Activated CD4-positive, alpha-beta T cell treated with anti-CD3 and anti-CD28 coated beads for 48 hours (primary cell): Measurements from ENCODE around the gene STAT4.
A peak's percentile ranks its signal among the peaks of the same experiment; 100 is the strongest.

Source experiments
- DNase-seq: peaks from one replicate; pipeline ENCODE4 v3.0.0-alpha.2; 2020

The STAT4 gene

DNA sequence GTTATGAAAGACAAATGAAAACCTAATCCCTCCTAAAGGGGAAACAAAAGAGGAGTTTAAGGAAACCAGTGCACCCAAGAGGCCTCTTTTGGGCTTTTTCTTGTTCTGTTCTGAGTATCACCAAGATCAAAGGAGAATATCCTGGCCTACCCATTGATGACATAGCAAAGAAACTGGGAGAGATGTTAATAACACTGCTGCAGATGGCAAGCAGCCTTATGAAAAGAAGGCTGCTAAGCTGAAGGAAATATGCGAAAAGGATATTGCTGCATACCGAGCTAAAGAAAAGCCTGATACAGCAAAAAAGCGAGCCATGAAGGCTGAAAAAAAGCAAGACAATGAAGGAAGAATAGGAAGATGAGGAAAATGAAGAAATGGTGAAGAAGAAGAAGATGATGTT, 23.6 kb upstream of the STAT4 start:
- no peak for DNase-seq

DNA sequence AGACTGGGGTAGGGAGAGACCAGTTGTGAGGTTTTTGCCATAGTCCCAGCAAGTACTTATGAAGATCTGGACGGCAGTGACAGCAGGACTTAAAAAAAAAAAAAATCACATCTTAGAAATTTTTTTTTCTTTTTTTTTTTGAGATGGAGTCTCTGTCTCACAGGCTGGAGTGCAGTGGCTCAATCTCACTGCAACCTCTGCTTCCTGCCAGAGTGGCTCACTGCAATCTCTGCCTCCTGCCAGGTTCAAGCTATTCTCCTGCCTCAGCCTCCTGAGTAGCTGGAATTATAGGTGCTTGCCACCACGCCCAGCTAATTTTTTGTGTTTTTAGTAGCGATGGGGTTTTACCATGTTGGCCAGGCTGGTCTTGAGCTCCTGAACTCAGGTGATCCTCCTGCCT, 22.4 kb upstream of the STAT4 start:
- DNase-seq, result no peak

DNA sequence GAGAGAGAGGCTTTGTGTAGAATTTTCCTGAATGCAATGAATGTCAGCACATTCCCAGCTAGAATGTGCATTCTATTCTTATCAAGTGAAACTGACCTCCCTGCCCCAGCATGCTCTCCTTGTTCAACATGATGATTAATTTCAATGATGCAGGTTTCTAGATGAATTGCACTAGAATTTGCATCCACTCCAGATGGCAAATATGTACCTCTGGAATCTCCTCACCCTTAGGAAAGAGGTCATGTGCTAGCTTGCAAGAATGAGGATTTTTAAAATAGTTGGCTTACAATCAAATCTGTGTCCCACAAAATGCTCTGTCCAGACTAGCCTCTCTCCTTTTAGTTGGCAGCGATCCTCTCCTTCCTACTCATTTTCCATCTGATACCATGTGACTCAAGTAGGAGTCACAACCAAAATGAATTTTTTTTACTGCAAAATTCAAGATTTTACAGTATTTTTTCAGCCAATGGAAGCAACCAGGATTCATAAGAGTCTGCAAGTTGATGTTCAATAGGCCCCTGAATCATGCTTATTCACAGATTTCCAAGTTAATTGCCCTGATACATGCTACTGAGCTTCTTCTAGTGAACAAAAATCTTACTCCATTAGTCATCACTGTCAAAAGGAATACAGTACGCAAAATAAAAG, 21.0 kb upstream of the STAT4 start:
- no peak for DNase-seq

DNA sequence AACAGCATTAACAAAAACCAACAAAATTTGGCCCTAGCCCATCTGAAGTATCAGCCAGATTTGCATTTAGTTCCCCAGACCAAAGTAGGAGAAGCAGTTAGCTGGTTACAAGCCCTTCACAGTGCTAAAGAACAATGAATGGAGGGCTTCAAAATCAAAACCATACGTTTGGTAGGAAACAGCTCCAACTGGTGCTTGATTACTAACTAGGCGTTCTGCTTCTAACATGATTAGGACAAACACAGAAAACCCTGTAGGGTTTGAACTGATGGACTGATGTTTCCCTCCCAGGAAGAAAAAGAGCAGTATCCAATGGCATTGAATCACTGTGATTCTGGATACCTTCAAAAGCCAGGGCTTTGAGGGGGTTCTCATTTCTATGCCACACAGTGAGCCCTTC, 20.5 kb upstream of the STAT4 start:
- no peak for DNase-seq

DNA sequence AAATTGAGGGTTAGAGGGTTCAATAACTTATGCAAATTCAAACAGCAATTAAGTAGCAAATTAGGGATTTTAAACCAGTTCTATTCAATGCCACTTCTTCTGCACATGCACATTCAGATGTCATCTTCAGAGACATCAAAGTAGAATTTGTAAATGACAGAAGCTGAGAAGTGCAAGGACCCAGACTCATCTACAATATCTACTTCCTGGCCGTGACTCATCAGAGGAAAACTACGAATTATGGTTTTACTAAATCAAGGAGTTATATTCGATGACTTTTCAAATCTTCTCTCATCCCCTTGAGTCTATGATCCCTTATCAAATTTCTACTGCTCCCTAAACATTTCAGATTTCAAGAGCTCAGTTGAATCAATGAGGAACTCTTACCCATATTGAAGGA, 20.0 kb upstream of the STAT4 start:
- no peak for DNase-seq

DNA sequence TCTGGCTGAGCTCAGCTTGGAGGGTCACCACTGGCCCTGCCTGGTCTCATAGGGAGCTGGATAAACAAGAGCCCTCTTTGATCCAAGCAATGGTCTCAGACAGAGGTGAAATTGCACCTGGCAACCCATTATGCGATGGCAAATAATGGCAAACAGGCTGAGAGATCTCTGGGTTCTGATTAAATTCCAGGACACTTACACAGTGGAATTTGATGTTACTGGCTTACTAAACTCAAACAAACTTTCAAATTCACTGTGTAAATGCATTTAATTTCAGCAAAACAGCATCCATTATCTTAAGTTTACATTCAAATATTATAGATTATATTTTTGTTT, 19.5 kb upstream of the STAT4 start:
- DNase-seq, result no peak

DNA sequence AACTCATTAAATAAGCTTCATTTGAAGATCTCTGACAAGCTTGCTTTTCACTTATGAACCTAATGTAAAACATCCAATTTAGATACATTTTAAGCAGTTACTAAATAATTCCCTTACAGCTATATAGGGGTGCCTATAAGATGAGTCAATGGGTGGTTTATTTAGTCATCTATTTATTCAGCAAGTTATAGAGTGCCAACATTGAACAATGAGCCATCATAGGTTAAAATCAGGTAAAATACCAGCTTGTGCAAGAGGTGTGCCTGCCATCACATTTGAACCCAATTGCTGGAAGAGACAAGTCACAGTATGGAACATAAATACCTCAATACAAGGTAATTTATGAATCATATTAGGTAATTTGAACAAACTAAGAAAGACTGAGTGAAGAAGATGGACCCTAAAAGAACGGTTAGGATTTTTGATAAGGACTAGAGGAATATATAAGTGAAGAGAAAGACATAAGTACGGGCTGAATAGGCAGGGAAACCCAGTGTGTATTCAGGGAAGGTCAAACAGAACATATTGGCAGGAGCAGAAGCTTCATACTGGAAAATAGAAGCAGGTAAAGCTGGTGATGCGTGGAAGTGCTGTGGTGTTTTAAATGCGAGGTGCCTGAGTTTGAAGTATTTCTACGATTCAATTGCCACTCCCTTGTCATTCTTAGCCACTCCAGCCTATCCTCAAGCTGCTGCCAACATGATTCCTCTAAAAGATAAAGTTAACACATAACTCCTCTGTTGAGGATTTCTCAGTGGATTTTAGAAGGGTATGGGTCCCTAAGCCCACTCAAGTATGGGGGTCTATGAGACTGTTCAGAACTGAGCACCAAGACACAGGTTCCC, 18.9 kb upstream of the STAT4 start:
- no peak for DNase-seq

DNA sequence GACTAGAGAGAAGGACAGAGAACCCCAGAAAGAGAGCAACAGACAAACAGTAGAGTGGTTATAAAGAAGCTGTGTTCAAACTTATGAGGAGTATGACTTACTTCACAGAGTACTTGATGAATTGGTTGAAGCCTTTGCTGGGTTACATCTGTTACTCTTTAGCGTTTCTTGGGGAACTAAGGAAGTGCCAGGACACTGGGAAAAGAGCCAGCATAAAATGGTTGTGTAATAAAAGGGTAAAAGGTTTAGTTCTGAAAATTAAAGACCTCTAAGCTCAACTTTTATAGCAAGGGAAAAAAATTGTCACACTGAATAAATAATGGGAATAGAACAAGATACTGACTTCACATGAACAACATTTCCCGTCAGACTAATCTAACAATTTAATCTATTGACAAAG, 17.0 kb upstream of the STAT4 start:
- no peak for DNase-seq

DNA sequence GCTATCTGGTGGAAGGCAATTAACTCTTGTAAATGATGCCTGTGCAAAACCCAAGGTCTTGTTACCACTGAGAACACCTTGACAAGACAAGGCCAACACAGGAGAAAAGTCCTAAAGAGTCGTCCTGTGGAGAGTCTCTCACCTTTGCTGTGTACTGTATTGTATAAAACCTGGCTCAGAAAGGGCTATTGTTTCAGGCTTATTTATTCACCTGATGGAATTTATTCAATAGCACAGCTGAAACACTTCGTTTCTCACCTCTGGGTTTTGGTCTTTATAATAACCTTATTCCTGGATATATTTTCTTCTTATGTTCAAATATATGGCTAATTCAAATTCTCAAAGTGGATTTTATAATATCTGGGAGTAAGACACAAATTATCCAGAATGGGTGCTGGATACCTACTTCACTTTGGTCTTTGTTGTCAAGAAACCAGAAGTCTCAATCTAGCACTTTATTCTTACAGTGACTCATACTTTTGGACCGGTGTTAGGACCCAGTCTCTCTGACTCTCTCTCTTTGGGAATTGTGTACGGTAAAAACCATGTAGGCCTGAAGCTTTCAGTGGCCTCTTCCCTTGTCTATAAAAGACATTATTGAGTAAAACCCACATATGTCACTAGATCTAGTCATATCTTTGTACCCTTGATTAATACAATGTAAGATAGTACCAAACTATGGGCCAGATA, 16.1 kb upstream of the STAT4 start:
- DNase-seq, result no peak

DNA sequence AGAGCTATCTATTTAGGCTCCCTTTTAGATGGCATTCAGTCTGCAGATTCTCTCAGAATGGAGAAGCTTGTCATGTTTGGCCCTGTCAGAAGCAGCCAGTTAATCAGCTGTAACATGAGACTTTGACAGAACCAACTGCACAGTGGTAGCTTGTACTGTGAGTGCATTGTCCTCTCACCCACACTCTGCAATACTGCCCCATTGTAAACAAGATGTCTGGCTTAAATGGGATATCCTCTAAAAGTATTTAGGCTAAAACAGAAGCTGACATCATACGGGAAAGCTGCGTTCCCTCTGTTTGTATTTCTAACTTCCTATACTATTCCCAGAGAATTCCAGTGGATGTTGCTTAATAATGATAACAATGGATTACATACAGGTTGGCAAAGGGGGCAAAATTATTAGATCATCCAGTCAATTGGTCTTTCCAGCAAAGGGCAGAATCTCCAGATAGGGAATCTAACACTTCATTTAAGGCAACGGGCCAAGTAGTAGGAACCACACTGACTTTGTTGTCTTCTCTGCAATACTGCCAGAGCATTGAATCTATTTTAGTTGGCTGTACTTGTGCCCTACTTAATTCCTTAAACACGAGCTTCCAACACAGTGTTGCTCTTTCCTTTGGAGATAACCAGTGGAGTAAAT, 15.4 kb upstream of the STAT4 start:
- no peak for DNase-seq

DNA sequence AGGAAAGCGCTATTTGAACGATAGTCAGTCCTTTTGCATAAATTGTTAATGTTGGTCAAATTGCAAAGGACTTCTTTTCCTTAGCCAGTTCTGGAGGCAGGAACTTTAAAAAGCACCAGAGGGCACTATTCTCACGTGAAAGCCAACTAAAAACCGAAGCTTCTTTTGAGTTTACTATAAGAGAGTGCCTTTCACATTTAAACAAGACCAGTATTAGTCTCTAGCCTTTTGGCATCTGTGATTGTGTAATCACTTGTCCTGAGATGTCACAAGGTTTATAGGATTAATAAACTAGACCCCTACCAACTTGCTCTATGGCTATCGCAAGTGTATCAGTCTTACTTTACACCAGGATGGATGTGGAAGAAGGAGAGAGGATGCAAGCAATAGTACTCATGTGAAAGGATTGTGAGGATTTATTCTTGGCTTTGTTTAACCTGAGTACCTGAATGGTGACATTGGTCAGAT, 14.4 kb upstream of the STAT4 start:
- no peak for DNase-seq

DNA sequence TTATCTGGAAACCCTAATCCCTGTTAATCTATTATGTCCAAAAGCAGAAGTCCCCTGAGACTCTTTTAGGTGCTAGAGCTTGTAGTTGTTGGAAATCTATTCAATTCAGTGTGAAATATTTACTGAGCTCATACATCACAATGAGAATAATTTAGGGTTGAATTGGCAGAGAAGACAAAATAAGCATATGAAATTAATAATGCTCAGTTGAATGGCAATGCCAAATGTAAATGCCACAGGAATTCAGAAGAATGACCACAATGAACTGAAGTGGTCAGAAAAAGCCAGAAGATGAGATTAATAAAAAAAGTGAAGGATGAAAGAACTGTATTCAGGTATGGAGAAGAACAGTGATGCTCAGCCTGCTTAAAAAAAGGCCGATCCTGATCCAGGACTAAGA, 8.0 kb upstream of the STAT4 start:
- no peak for DNase-seq

DNA sequence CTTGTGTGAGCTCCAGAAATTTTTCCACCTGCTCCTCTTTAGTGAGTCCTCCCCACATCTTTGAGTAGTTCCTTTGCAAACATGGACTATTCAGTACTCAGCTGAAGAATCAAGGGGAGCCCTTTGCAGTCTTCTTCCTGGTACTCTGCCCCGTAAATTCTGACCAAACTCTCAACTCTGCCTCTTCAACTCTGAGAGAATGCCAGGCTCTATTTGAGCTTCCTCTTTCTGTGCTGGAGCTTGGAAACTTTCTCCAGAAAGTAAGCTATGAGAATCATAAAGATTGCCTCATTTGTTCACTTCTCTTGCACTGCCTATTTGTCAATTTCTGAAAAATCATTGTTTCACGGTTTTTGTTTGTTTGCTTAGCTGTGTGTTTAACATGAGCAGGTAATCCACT, 7.4 kb upstream of the STAT4 start:
- DNase-seq, result no peak

DNA sequence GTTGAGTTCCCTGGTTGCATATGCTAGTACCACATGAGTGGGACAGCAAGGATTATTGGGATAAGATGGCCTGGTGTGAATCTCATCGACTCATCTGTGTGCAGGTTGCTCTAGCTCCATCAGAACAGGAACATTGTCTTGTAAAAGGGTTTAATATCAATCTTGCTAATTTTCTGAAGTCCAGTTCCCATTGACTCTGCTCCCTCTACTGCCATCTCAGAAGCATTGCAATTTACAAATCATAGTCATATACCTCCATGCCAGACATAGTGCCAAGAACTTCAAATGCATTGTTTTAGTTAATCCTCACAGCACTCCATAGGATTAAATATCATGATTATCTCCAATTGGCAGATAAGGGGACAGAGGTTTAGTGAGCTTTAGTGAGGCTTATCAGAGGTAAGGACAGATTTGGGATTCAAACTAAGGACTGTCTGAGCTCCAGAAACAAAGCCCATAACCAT, 4.8 kb upstream of the STAT4 start:
- DNase-seq, result no peak

DNA sequence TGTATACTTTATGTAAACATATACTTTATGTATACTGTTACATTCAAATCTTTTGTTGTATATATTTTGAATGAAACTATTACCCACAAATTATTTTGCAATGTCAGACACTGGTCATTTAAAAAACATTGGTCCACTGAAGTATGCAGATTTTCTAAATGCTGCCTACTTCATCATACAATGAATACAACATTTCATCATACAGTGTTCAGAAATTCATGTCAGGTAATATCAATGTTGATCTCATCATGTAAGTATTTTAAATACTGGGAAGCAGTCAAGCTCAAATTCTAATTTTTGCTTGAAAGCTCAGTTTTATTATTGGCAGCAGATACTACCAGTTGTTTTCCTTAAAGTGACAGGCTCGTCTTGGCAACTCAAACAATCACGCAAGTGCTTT, 2.9 kb upstream of the STAT4 start:
- no peak for DNase-seq

DNA sequence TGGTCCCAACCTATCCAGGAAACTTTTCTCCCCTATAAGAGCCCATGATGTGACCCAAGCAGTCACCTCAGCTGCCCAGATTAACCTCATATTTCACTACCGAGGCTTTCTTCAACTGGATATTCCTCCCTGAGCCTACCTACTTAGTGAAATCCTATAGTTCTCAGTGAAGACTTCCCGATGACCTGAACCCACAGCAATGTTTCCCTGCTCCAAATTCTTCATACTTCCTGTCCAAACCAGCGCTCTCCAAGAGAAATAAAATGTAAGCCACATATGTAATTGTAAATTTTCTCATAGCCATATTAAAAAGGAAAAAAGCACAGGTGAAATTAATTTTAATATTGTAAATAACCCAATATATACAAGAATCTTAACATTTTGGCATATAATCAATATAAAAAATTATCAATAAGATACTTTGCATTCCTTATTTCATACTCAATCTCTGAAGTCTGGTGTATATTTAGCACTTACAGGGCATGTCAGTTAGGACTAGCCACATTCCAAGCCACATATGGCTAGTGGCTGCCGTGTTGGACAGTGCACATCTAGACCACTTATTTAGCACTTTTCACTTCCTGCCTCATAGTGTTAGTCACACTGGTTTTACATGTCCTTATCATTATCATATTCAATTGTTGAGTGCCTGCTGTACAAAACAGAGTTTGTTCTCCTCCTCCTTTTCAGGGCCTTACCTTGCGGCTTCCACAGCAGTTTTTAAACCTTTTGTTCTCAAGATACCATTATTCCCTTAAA, 1.9 kb upstream of the STAT4 start:
- DNase-seq, result no peak

DNA sequence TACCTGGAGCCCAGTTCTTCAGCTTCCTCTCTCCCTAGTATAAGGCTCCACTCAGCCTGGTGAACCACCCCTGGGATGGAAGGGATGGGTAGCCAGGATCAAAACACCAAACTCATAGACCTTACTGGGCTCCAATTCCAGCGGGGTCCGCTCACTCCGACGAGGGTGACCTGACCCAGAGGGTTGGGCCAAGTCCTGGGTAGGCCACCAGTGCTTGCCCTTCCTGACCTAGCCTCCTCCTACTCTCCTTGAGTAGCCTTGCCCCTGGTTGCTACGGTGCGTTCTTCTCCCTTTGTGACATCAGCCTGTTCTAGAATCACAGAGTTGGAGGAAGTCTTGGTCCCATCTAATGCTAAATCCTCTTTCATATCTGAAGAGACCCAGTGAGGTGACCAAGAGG, 537 bp upstream of the STAT4 start:
- peak; percentile 31 for DNase-seq

DNA sequence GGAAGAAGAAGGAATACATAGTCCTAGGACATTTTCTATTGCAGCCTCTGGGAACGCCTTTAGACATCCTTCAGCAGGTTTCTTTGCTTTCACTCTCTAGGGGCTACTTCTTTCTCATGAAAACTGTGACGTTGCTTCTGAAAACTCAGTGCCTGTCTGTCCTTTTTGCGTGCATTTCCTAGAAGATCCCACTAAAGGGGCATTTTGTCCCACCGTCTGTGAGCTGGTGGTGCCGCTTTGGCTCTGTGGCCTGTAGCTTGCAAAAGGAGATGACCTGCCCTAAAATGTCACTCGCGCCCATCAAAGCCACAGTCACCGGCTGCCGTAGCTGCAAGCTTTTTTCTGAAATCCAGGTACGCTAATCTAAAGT, 579 bp downstream of the STAT4 start:
- DNase-seq, result no peak

DNA sequence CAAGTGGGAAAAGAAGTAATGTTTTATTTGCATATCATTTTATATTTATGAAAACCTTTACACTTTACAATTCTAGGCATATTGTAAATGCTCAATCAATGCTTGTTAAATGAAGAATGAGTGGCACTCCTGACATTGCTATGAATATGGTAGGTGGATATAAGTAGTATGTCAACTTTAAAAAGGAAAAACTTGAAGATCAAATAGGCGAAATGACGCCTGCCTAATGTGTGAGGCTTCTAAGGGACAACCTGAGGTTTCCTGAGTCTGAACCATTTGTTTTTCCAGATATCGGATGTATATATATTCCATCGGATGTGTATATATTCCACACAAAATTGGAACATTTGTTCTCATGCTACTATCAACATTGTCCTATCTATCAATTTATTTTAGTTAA, 1.4 kb downstream of the STAT4 start:
- no peak for DNase-seq

DNA sequence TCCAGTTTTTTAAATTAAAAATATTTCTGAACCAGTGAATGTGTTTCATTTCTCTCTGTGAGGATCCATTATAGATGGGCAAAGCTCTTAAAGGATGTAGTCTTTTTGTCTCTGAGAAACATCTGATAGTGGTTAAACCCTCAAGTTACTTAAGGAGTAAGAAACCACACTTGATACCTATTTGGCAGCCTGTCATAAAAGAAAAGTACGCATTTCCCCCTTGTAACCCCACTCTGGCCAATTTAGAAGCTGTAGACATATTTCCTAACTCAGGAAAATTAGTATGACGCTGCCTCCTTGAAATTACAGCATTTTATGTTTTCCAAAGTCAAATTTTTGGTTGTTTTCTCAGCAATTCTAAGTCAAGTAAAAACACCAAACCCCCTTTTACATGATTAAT, 2.0 kb downstream of the STAT4 start:
- no peak for DNase-seq

DNA sequence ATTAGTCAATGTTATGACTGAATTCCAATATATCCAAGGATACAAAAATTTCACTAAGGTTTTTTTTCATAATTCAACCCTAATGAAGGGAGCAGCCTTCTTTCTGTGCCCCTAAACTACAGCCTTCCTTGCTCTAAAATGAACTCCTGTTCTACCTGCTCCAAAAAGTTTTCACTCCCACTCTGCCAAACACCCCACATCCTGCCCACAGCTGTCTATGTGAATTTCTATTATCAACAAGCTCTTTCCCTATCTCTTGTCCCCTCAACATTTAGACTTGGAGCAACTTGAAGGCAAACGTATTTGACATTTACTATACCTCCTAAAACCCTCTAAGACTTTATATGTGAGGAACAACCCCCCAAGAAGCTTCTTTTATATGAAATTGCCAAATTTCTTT, 2.5 kb downstream of the STAT4 start:
- no peak for DNase-seq

DNA sequence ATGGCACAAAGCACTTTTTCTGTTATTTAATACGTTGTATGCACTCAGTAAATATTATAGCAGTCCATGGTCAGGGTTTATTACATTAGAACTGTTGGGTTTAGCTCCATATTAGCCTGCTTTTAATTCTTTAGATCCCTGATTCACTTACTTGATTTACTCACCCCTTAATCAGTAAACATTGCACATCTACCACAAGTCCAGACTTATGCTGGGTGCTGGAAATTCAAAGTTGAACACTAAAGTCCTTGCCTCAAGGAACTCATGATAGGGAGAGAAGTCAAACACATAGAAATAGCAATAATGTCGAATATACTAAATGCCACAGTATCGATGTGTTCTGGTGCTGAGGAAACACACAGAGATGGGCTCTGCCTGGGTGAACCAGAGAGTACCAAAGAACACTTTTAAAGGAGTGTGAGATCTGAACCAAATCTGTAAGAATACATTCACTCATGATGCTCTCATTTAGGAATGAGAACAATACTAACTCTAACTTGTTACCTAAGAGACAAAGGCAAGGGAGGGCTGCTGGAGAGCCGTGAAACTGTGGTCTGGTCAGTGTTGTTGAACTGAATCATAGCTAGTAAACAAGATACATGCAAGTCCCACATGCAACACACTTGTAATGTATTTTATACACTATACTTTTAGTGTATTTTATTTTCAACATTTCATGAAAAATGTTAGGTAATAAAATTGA, 4.9 kb downstream of the STAT4 start:
- no peak for DNase-seq
